ENCODE data around the gene PTPRG.

Gene PTPRG

DNA sequence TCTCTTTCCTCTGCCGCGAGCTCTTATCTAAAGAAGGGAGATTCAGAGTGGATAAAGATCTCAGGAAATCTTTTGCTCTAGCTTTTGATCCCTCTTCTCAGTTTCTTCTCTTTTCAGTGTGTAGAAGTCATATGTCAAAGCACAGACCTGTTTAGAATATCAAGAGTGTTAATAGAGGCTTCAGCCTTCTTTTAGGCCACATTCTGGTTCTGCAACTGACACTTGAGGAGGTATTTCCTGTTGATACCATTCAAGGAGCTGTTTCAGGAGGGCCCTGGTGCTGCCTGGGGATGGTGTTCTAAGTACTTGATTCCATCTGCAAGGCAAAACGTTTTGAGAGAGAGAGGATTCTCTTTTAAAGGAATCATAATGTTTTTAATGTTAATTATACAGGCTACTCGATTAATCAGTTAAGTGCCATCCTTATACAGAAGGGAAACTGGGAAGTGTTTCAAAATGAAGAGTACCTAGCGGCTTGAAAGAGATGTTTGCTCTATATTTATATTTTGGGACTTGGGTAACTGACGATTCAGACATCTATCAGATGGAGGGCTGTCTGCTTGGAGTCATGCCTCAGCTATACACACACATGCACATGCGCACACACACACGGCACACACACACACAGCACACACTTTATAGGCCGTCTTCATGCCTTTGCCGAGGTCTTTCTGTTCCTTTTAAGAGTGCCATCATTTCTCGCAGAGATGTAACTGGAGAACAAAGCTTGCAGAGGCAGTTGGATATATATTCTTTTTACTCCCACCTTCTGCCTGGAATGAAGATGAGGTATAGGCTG, 313.9 kb downstream of the PTPRG start:
- no peak for DNase-seq

DNA sequence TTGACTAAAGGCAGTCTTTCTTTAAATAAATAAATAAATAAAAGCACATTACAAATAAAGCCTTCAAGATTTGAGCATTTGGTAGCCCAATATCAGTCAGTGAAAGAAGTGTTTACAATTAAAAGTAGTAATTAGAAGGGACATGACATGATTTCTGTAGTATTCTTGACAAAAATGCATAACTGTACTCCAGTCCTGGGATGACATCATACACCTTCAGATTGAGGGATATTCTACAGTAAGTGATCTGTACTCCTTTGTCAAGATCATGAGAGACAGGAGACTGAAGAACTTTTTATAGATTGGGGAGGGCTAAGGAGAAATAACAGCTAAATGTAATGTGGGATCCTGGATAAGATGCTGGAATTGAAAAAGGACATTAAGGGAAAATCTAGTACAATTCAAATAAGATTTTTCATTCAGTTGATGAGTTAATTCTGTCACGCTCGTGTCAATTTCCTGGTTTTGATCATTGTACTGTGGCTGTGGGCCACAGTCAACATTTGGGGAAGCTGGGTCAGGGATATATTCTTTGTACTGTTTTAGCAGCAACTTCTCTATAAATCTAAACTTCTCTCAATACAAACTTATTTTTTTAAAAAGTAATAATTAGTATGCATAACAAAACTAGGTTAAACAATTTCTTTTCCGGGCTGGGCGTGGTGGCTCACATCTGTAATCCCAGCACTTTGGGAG, 314.8 kb downstream of the PTPRG start:
- no peak for DNase-seq

DNA sequence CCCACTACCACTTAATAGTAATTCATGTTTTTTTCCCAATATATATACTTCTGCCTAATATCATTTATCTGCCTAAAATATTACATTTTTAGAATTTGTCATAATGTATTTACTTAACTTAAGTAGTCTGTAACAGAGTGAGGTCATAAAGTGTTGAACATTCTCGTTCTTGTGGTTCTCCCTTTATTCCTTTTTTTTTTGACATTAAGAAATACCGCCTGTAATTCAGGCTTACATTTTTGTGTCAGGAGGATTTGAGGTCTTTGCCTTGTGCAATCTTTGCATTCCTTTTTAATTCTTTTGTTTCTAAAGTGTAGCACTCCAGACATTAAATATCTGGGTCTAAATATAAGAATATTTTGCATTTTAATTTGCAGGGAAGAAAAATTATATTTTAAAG, 315.4 kb downstream of the PTPRG start:
- DNase-seq, result no peak

DNA sequence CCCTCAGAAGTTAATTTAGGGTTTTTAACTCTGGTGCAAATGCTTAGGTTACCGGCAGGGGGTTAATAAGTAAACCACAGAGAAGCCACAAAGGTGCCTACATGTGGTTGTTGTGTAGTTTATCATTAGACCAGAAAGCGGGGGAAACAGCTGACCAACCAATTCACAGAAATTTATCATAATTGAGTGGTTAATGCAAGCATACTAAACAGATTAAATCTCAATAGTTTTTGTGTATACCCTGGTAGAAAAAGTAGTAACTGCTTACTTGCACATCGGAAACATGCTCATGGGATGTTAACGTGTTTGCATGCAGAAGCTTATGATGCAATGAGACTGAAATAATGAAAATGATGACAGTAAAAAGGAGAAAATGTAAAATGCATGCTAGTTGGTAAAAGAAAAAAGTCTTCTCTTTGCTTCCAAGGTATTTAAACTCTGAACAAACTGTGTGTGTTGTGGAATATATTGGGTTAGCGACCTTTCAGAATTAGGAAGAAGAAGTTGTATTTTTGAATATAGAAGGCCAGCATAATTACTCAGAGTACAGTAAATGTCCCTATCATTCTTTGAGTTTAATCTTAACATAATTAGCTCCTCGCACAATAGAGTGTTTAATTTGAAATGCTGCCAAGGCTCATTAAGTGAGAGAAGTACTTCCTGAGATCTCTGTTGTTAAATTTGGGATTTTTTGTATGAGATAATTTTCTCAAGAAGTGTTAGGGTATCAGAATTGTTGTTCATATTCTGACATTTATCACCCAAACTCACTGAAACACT, 316.2 kb downstream of the PTPRG start:
- DNase-seq, result no peak

DNA sequence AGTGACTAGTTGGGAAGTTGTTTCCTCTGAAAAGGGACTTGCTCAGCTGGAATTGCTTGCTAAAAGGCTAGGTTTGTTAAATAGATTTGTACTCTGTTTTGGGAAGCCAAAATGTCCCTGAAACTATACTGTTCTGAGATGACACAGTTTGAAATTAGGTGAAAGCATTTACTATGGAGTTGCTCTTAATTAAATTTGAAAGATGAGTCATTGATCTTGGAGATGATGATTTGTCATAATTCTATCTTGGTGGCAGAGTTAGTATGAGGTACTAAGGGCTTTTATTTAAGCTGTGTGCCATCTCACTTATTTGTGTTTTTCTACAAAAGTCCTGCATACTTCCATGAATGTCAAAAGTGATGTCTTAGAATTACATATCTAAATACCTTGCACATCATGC, 320.9 kb downstream of the PTPRG start:
- DNase-seq, result no peak

DNA sequence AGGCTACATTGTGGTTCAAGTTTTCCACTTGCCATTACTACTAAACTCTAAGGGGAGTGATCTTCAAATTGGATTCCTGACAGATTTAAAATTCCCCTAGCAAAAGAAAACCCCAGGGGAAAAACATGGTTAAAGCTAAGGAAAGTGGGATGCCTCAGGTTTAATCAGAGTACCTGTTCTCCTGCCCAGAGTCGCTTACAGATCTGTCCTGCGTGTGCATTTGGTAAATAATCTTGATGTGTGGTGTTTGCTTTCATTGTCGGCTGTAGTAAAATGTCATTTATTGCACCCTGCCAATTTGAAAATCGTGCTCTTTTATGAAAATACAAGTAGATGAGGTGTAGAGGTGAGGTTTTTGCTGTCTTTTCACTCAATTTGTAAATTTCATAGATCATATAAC, 323.4 kb downstream of the PTPRG start:
- DNase-seq, result no peak

DNA sequence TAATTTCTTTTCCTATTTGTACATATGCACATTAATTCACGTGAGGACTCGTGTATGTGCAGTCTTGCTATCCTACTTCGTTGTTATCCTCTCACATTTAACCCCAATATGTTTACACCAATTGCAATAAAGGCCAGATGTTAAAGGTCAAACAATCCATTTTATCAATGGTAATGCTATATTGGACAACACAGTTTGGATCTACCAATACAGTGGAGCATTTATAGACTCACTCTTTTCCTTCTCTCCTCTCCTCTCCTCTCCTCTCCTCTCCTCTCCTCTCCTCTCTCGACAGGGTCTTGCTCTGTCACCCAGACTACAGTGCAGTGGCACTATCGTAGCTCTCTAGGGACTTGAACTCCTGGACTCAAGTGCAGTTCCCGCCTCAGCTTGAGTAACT, 324.0 kb downstream of the PTPRG start:
- no peak for DNase-seq

DNA sequence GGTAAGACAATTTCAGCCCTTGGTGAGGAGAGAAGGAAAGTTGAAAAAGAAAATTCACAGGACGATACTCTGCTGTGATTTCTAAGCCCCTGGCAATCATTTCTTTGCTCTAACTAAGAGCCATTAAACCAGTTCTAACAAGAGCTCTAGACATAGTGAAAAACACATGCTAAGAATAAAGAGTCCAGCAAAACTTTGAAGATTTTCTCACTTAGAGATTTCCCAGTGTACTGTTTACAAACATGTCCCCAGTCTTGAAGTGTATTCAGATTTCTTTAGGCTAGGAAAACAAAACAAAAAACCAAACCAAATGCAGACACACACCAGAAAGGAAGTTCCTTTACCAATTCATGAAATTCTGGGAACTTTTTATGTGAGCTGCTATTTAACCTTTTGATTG, 325.8 kb downstream of the PTPRG start:
- no peak for DNase-seq

DNA sequence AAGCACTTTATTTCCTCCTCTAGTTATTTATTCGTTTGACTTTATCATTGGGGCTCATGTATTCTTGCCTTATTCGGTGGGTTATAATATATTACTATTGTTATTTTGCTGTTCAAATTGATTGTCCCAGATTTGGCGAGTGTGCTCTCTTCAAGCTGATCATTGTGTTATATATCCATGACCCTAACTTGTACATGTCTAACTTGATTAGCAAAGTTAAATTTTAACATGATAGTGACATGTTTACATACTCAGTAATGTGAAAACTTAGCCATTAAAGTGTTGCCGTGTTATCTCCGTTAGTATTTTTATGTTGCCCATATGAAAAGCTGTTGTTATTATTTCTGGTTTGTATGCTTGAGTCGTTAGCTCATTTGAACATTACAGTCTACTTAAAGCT, 327.9 kb downstream of the PTPRG start:
- DNase-seq, result no peak

DNA sequence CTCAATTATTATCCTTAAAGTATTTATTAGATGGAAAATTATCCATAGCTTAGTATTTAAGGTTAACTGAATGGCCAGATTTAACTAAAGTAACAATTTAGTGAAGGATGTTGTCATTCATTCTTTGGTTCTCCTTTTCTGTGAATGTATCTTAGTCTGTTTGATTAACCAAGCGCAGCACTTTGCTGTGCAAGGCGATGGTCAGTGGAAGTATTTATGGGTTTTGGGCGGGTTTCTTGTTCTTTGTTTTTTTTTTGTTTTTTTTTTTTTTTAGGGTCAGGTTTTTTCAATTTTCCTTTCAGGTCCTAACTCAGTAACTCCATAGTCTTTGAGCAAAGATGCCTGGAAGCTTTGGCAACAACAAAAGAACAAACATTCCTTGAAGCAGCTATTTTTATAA, 328.8 kb downstream of the PTPRG start:
- no peak for DNase-seq

DNA sequence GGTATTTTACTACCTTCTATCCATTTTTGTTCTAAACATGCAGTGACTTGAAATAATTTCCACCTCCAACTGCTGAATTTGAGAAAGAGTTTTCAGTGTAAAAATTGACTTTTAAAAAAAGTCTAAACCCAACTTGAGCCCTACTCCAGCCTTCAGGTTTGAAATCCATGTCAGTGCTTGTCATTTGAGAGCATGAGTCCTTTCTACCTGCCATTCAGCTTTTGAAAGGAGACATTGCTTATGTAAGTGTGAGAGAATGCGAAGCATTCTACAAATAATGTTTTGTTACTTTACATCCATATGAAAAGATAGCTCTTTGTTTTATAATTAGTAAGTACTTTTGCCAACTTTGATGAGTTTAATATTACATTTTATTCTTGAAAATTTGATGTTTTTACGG, 329.2 kb downstream of the PTPRG start:
- DNase-seq, result no peak

DNA sequence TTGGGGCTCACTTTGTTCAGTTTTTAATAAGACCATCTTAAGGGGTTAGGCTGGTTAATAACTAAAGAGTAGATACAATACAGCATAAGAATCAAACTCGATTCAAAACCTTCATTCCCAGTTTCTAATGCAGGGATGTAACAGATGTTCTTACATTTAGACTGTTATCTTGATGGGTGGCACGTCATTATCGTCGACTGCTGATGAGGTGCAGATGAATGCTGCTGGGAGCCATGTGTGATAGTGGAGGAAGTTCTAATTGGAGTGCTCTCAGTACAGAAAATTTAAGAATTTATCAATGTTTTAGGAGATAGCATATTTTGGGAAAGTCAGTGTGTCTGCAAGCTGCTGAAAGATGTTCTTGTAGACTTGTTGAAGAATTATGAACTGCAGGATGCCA, 331.5 kb downstream of the PTPRG start:
- DNase-seq, result no peak

DNA sequence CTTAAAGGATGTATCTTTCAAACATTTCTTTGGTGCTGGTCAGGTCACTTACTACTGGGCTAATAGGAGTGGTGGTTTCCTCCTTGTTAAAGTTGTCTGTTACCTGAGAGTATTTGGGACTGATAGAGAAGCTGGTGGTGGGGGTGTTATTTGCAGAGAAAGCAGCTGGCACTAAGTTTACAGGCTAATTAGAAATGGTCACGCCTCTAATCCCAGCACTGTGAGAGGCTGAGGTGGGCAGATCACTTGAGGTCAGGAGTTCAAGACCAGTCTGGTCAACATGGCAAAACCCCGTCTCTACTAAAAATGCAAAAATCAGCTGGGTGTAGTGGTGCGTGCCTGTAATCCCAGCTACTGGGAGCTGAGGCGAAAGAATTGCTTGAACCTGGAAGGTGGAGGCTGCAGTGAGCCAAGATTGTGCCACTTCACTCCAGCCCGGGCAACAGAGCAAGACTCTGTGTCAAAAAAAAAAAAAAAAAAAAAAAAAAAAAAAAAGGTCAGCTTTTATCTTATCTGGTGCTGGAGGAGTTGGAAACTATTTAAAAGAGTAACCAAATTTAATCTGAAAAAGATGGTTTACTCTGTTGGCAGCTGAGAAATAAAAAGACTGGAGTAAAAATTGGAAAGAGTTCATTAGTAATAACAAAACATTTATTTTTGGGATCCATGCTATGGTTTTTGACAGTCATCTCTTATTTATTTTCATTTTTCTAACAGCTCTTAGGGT, 332.6 kb downstream of the PTPRG start:
- no peak for DNase-seq

DNA sequence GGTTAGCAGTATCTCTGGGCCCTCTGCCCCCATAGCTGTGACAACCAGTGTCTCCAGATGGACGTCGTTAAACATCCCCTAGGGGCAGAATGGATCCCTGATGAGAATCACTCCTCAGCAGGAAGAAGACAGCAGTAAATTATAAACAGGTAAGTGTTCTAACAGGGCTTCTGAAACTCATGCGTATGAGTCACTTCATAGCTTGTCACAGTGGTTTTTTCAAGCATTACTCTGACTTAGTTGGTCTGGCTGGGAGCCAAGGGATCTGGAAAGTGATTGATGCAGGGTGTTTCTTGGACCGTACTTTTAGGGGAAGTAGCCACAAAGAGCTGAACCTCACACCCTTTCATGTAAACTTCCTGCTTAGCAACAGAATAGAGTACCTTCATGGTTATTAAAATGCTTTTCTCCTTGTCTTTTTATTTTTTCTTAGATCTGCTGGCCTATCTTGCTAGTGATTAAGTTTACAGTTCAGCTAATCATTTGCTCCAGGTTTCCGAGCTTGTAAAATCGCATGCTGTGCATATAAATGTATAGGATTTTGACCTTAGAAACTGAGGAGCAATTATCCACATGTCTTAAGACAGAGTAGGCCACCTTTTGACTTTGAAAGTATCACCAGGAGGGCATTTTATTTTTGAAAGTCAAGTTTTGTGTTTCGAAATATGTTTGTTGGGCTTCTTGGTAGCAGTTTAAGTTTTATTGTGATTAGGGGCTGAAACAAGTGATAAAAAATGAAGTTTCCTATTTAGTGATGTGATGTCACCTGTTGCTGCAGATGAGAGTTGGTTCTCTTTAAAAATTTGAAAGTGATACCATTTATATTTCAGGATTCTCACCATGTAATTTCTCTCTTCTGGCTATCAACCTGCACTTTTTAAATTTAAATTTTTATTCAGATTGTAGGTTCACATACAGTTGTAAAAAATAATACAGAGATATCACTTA, 333.9 kb downstream of the PTPRG start:
- DNase-seq, result no peak

DNA sequence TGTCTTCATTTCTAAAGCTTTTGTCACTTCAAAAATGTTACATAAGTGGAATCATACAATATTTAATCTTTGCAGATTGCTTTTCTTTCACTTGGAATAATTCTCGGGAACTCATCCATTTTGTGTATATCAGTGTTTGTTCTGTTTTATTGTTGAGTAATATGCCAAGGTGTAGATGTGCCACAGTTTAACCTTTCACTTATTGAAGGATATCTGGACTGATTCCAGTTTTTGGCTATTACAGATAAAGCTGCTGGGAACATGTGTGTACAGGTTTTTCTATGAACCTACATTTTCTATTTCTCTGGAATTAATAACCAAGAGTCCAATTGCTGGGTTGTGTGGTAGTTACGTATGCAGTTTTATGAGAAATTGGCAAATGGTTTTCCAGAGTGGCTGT, 334.9 kb downstream of the PTPRG start:
- no peak for DNase-seq

DNA sequence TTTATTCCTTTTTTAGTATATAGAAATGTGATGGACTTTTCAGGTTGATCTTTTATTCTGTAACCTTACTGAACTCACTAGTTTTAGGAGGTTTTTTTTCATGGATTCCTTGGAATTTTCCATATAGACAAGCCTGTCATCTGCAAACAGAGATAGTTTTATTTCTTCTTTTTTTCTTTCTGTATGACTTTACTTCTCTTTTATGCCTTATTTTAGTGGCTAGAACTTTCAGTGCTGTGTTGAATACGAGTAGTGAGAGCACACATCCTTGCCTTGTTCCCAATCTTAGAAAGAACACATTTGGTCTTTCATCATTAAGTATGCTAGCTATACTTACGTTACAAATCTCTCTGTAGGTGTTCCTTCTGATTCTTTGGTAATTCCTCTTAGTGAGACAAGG, 336.5 kb downstream of the PTPRG start:
- no peak for DNase-seq

DNA sequence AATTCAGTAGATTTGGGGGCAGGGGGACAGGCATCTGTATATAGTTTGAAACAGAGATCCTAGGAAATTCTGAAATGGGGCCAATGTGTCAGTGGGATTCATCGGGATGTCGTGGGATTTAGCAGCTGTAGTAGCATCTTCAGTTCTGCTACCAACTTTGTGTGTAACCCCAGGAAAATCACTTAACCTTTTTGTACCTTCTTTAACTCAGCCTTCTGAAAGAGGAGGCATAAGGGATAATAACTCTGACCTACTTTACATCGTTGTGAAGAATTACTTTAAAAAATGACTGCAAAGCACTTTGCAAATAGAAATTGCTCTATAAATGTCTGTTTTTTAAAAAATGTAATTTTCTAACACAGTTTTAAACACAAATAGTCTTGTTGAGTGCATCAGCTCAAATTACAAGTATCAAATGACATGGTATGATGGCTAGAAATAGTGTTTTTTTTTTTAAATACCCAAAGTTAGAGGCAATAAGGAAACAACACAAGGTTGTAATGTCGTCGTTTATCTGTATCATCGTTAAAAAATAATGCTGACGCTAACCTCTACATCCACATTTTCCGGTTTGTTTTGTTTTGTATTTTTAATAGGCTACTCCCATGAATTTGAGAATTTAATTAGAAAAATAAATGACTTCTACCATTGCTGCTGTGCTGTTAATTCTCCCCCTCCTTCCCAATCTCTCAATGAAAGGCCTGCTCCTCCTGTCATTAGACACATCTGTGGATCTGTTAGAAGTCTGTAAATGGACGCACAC, 338.5 kb downstream of the PTPRG start:
- DNase-seq, result no peak

DNA sequence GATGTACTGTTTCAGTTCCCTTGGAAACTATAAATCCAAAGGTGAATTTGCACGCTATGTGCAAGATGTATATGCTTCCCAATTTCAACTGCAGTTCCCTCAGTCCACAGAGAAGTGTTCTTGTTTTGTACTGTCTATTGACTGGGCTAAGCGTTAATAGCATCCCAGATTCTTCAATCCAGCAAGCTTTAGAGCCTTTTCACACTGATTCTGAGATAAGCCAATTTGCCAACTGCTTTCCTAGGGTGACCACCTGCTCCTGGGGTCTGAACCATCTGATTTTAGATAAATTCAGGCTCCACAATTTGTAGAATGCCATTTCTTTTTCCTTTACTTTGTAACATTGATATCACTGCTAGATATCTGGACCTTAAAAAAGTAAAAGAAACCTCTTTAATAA, 340.1 kb downstream of the PTPRG start:
- DNase-seq, result no peak

DNA sequence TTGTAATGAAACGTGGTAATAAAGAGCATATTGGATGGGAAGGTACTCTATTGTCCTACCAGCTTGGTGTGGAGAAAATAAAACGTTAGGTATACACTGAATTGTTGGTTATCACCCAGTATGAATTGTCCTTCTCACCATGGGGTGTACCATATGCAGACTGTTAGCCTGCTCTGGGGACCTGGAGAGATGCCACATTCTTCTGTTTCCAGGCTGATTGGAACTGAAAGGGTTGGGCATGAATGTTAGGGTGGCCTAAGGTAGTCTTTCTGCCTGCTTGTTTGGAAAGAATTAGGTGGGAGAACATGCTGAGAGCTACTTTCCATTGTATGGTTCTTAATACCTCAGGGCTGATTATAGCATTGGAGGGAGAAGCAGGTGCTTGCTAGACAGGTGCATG, 340.6 kb downstream of the PTPRG start:
- no peak for DNase-seq

DNA sequence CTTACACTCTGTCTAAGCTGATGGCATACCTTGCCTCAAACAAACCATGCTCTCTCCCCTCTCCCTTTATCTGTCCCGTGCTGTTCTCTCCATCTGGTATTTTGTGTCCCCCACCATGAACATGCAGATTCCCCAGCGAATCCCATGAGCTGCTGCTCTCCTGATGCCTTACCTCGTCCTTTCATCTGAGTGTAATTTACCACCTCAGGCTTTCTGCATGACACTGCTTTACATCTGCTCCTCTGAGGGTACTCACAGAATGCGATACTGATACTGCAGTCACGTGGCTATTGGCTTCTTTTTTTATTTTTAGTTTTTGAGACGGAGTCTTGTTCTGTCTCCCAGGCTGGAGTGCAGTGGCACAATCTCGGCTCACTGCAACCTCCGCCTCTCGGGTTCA, 341.7 kb downstream of the PTPRG start:
- DNase-seq, result no peak

DNA sequence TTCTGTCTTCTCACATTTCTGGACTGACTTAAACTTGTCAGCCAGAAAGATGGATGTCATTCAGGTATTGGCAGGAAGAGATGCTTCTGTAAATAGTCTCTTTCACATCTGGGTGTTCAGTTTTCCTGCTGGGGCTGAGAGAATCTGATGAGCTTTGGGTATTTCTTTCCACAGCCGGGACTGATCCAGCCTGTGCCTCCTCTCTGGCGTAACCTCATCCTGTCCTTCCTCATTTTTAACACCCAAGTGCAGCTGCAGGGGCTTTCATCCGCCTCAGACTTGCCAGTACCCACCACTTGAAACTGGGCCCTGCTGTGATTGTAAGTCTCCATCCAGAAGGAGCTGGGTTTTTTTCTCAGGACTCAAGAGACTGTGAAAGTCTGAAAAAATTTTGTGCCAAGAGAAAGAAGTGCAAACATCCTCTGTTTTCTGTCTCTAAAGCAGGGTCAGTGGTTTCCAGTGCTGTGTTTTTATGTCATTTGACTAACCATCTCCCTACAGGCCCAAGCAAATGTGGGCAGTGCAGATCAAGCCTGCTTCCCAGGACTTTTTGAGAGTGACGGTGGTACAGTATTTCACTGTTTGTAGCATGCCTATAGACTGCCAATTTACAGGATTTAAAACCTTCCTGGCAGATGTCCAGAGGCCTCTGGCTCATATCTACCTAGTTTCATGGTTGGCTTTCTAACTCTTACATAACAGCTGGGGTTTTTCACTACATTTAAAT, 342.7 kb downstream of the PTPRG start:
- DNase-seq, result peak; percentile 19

Measured in NCI-H2227 treated with DMSO at 0.1 percent for 48 hours (cell line).